ENCODE results near the gene FIBIN. TPM values are rescaled to one million over a fixed set of nuclear protein-coding genes. Genes with fewer than 3 reads are reported as not detected.
"Not testable (repeated sequence)": the region's sequence is repeated elsewhere in the genome, so short reads cannot be mapped to it uniquely, and the experiment has no call there.

Gene FIBIN
- total RNA-seq, 2 donors from 2014 or later, result 0.25 to 3.3 TPM

DNA sequence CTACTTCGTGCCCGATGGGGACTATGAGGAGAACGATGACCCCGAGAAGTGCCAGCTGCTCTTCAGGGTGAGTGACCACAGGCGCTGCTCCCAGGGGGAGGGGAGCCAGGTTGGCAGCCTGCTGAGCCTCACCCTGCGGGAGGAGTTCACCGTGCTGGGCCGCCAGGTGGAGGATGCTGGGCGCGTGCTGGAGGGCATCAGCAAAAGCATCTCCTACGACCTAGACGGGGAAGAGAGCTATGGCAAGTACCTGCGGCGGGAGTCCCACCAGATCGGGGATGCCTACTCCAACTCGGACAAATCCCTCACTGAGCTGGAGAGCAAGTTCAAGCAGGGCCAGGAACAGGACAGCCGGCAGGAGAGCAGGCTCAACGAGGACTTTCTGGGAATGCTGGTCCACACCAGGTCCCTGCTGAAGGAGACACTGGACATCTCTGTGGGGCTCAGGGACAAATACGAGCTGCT lies 751 bp downstream of the FIBIN start:
- intact Hi-C loops (cut with DNase I), result no loop called here
- peak overlapping the region; percentile 21 for H3K4me3 ChIP-seq

GRCh38 chr11:26995701-26996460 lies 2.0 kb downstream of the FIBIN start:
- Histone ChIP-seq H3K9me3 (no peaks in the 10 kb centered on the region), H3K4me1 (no peaks in the 10 kb centered on the region), H3K27me3 (no peaks in the 10 kb centered on the region), H3K9ac (ENCODE audit: low read depth in 2 of 2, low read length in 2 of 2) (no peak overlapping the region), H3K36me3 (no peaks in the 10 kb centered on the region), H3K27ac (no peak overlapping the region), H3K4me3 (no peak overlapping the region)
- no peak for DNase-seq
- TF ChIP-seq, protein P1, sequence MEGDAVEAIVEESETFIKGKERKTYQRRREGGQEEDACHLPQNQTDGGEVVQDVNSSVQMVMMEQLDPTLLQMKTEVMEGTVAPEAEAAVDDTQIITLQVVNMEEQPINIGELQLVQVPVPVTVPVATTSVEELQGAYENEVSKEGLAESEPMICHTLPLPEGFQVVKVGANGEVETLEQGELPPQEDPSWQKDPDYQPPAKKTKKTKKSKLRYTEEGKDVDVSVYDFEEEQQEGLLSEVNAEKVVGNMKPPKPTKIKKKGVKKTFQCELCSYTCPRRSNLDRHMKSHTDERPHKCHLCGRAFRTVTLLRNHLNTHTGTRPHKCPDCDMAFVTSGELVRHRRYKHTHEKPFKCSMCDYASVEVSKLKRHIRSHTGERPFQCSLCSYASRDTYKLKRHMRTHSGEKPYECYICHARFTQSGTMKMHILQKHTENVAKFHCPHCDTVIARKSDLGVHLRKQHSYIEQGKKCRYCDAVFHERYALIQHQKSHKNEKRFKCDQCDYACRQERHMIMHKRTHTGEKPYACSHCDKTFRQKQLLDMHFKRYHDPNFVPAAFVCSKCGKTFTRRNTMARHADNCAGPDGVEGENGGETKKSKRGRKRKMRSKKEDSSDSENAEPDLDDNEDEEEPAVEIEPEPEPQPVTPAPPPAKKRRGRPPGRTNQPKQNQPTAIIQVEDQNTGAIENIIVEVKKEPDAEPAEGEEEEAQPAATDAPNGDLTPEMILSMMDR (IDR thresholded peaks at IDR 0.05), result no peak
- intact Hi-C loops (cut with DNase I), result no loop called here

More for the DNA sequence above, 751 bp downstream of the FIBIN start:
- no peak for DNase-seq
- Histone ChIP-seq H3K27ac (peak overlapping the region; percentile 38), H3K27me3 (no peaks in the 10 kb centered on the region), H3K36me3 (no peaks in the 10 kb centered on the region), H3K9me3 (no peaks in the 10 kb centered on the region), H3K9ac (ENCODE audit: low read depth in 2 of 2, low read length in 2 of 2) (peak overlapping the region in 1 of 2 donors; percentile 64), H3K4me1 (no peaks in the 10 kb centered on the region)
- TF ChIP-seq, protein P1 (IDR thresholded peaks at IDR 0.05), result no peak

GRCh38 chr11:26997378-26997777 lies 3.5 kb downstream of the FIBIN start:
- H3K4me3 ChIP-seq, result no peak overlapping the region
- intact Hi-C loops (cut with DNase I), result no loop called here
- no peak overlapping the region for H3K27ac ChIP-seq

GRCh38 chr11:27001136-27001730 lies 7.3 kb downstream of the FIBIN start:
- DNase-seq; H3K27me3 ChIP-seq; H3K27ac ChIP-seq; H3K4me3 ChIP-seq; H3K36me3 ChIP-seq; H3K9me3 ChIP-seq; intact Hi-C loops (cut with DNase I); H3K9ac ChIP-seq (ENCODE audit: low read depth in 2 of 2, low read length in 2 of 2); H3K4me1 ChIP-seq: not testable (repeated sequence)

More at GRCh38 chr11:26997378-26997777, 3.5 kb downstream of the FIBIN start:
- Histone ChIP-seq H3K4me1 (no peaks in the 10 kb centered on the region), H3K9ac (ENCODE audit: low read depth in 2 of 2, low read length in 2 of 2) (no peak overlapping the region), H3K9me3 (no peaks in the 10 kb centered on the region), H3K27me3 (no peaks in the 10 kb centered on the region), H3K36me3 (no peaks in the 10 kb centered on the region)
- no peak for DNase-seq
- TF ChIP-seq, protein P1 (IDR thresholded peaks at IDR 0.05), result no peak

- TF ChIP-seq, protein P1 (IDR thresholded peaks at IDR 0.05), result no peak
- no peak for DNase-seq
- Histone ChIP-seq H3K36me3 (no peaks in the 10 kb centered on the region), H3K9me3 (no peaks in the 10 kb centered on the region), H3K27ac (no peak overlapping the region), H3K27me3 (no peaks in the 10 kb centered on the region), H3K4me3 (no peak overlapping the region), H3K9ac (ENCODE audit: low read depth in 2 of 2, low read length in 2 of 2) (no peak overlapping the region), H3K4me1 (no peaks in the 10 kb centered on the region)
- intact Hi-C loops (cut with DNase I), result no loop called here
Observed at GRCh38 chr11:27002431-27002830, 8.5 kb downstream of the FIBIN start.

DNA sequence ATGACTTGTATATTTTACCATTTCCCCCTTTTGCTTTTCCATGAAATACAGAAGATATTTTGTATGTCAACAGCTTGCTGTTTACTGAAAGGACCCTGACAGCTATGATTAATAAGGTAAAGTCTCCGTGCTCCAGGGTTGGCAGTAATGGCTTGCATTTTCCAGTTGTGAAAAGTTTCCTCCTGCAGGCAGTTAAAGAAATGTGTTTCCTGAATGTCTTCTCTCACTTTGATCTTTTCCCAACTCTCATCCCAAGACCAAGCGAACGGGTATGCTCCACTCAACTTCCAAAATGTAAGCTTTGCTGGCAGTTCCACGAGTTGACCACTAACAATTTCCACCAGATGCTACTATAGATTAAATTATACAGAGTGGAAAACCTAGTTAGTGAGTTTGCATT lies 8.9 kb downstream of the FIBIN start:
- no peaks in the 10 kb centered on the region for H3K27me3 ChIP-seq
- DNase-seq, result no peak
- intact Hi-C loops (cut with DNase I), result no loop called here
- H3K9ac ChIP-seq (ENCODE audit: low read depth in 2 of 2, low read length in 2 of 2), result no peak overlapping the region
- TF ChIP-seq, protein P1 (IDR thresholded peaks at IDR 0.05), result no peak
- H3K4me1 ChIP-seq, result no peaks in the 10 kb centered on the region
- H3K9me3 ChIP-seq, result no peaks in the 10 kb centered on the region
- no peaks in the 10 kb centered on the region for H3K36me3 ChIP-seq
- no peak overlapping the region for H3K27ac ChIP-seq
- no peak overlapping the region for H3K4me3 ChIP-seq

All from colonic mucosa (tissue), 4 donors.